Endothelial cell of umbilical vein (primary cell): ENCODE results near the gene PRKAR2B. TPM values are rescaled to one million over a fixed set of nuclear protein-coding genes. Genes with fewer than 3 reads are reported as not detected.

Experiments used
- BruUV-seq: library from RNA; stranded (reverse); fragments of 400-500 nt; replicated peaks from 2 replicates; lab custom pipeline; 2021; lab: Mats Ljungman, UMichigan
- CTCF ChIA-PET: fragments of 300-600, 350-600 bp; sonication (Branson Sonifier 250); formaldehyde crosslinking; loops from one replicate; lab custom pipeline; 2021; ENCODE audit warnings: antibody characterized with exemption, inconsistent platforms; lab: Charles Lee
- POLR2A ChIA-PET: fragments of 300-600, 350-600 bp; sonication (Branson Sonifier 250); formaldehyde crosslinking; loops from one replicate; lab custom pipeline; 2021; ENCODE audit warnings: antibody characterized with exemption, inconsistent platforms; lab: Charles Lee
- DNase-seq: peaks from one replicate; pipeline ENCODE4 v3.0.0-alpha.2; 2011; ENCODE audit warnings: low read depth, low spot score
- FAIRE-seq: peaks from 2 replicates; lab custom pipeline; 2011; peaks lifted over from hg19 to GRCh38; lab: Jason Lieb, UNC
- H2AFZ ChIP-seq: 2 replicates; pipeline ENCODE4 v1.6.0; 2012; ENCODE audit warnings: low read depth, low read length, control low read depth, inconsistent platforms
- H3K27ac ChIP-seq: 2 replicates; pipeline ENCODE4 v1.5.1; 2011; ENCODE audit warnings: low read depth, mild to moderate bottlenecking, control low read depth, low read length, moderate library complexity; ENCODE audit not compliant: insufficient read depth
- H3K27me3 ChIP-seq, 2 experiments: 2 replicates each; pipeline versions ENCODE4 v1.6.0 to v1.6.1; 2011; ENCODE audit warnings: low read length in 2 of 2, mixed read lengths in 1 of 2; ENCODE audit not compliant: control insufficient read depth in 2 of 2, insufficient read depth in 2 of 2
- H3K36me3 ChIP-seq, 2 experiments: 2 replicates in 1 of 2; 3 replicates in 1 of 2; pipeline ENCODE4 v1.5.1; 2011; ENCODE audit warnings: low read length in 2 of 2, mild to moderate bottlenecking in 1 of 2, moderate library complexity in 1 of 2; ENCODE audit not compliant: control insufficient read depth in 2 of 2, insufficient read depth in 2 of 2; ENCODE audit errors: extremely low read depth in 1 of 2
- H3K4me1 ChIP-seq: 3 replicates; pipeline ENCODE4 v1.5.1; 2011; ENCODE audit warnings: mild to moderate bottlenecking, low read length; ENCODE audit not compliant: control insufficient read depth, insufficient read depth; ENCODE audit errors: extremely low read depth
- H3K4me2 ChIP-seq: 2 replicates; pipeline ENCODE4 v1.6.1; 2011; ENCODE audit warnings: low read length, control low read depth, mixed read lengths; ENCODE audit not compliant: insufficient read depth
- H3K4me3 ChIP-seq, 3 experiments: fragments of 200-600 bp in 1 of 3; sonication (generic), shearing (Covaris generic) in 1 of 3; replicated peaks in 1 of 3; 2 replicates each; pipeline ENCODE4 v1.5.1; 2011 to 2016; ENCODE audit warnings: control low read depth in 3 of 3, low read length in 3 of 3, mild to moderate bottlenecking in 2 of 3, inconsistent platforms in 1 of 3, low read depth in 1 of 3, moderate library complexity in 1 of 3; ENCODE audit not compliant: insufficient read depth in 1 of 3
- H3K79me2 ChIP-seq: 2 replicates; pipeline ENCODE4 v1.6.0; 2012; ENCODE audit warnings: low read length, inconsistent platforms; ENCODE audit not compliant: control insufficient read depth, insufficient read depth
- H3K9ac ChIP-seq: replicated peaks from 2 replicates; pipeline ENCODE3; 2011; ENCODE audit warnings: low read length, control low read depth; ENCODE audit not compliant: insufficient read depth; ENCODE audit errors: extremely low read depth
- H3K9me1 ChIP-seq: replicated peaks from 3 replicates; pipeline ENCODE4 v1.6.0; 2011; ENCODE audit warnings: mild to moderate bottlenecking, low read length; ENCODE audit not compliant: control insufficient read depth, insufficient read depth; ENCODE audit errors: extremely low read depth
- H3K9me3 ChIP-seq: replicated peaks from 2 replicates; pipeline ENCODE4 v1.5.1; 2012; ENCODE audit warnings: low read length, inconsistent platforms; ENCODE audit not compliant: control insufficient read depth, insufficient read depth
- H4K20me1 ChIP-seq: replicated peaks from 2 replicates; pipeline ENCODE3; 2011; ENCODE audit warnings: mild to moderate bottlenecking, low read length; ENCODE audit not compliant: control insufficient read depth, insufficient read depth; ENCODE audit errors: extremely low read depth
- EZH2 ChIP-seq: IDR thresholded peaks from 2 replicates; pipeline ENCODE4 v1.6.1; 2012; ENCODE audit warnings: borderline replicate concordance, low read depth, mild to moderate bottlenecking, moderate library complexity, low read length, inconsistent platforms; ENCODE audit not compliant: severe bottlenecking
- FOS ChIP-seq: IDR thresholded peaks from 2 replicates; pipeline ENCODE4 v1.6.1; 2011; ENCODE audit warnings: mild to moderate bottlenecking, low read length, moderate library complexity, borderline replicate concordance; ENCODE audit not compliant: insufficient read depth
- GATA2 ChIP-seq: IDR thresholded peaks from 2 replicates; pipeline ENCODE4 v1.7.0; 2011; ENCODE audit warnings: low read depth, mild to moderate bottlenecking, moderate library complexity, mixed read lengths, low read length; ENCODE audit not compliant: insufficient read length, insufficient read depth
- JUN ChIP-seq: IDR thresholded peaks from 2 replicates; pipeline ENCODE4 v1.6.1; 2011; ENCODE audit warnings: borderline replicate concordance, low read depth; ENCODE audit not compliant: insufficient read length, insufficient read depth
- MYC ChIP-seq: IDR thresholded peaks from one replicate; pipeline ENCODE4 v1.6.1; 2011; ENCODE audit warnings: mild to moderate bottlenecking, low read depth, low read length
- POLR2A ChIP-seq: IDR thresholded peaks from 2 replicates; pipeline ENCODE4 v1.6.1; 2012; ENCODE audit warnings: low read depth, mild to moderate bottlenecking, control low read depth, low read length
- POLR2AphosphoS5 ChIP-seq: IDR thresholded peaks from 2 replicates; pipeline ENCODE4 v1.6.1; 2012; ENCODE audit warnings: low read depth, mild to moderate bottlenecking, control low read depth, low read length, moderate library complexity; ENCODE audit not compliant: insufficient read depth
- dilution Hi-C: fragments of 300-500 bp; cut with MboI; formaldehyde crosslinking; loops from one replicate; pipeline ENCODE4 v1.15.0; 2019; ENCODE audit warnings: low sequenced_read_pairs; ENCODE audit not compliant: extremely low pct_ligation_motif_present
- intact Hi-C: fragments of 100-400 bp; cut with micrococcal nuclease; formaldehyde crosslinking; loops from one replicate; pipeline ENCODE4 v1.10.0; 2022
- polyA plus RNA-seq, 4 experiments: library from polyadenylated mRNA; depleted of rRNA in 3 of 4; stranded (reverse) in 3 of 4; unstranded in 1 of 4; fragments of >200 nt; gene quantifications; 2 replicates each; pipeline versions ENCODE4 v1.2.1 to v1.2.3, GENCODE V29; 2011 to 2012; ENCODE audit warnings: missing spikeins in 1 of 4
- total RNA-seq: library from RNA; stranded (reverse); gene quantifications from 2 replicates; pipeline ENCODE4 v1.2.3, GENCODE V29; 2021
- TF ChIP-seq, protein P1 (sequence below), 2 donors: IDR thresholded peaks; 1 replicate in 1 of 2; 2 replicates in 1 of 2; pipeline ENCODE4 v1.5.1; 2011; ENCODE audit warnings: low read length in 2 of 2, mild to moderate bottlenecking in 2 of 2, moderate library complexity in 2 of 2, control low read depth in 1 of 2, inconsistent platforms in 1 of 2, low read depth in 1 of 2; ENCODE audit not compliant: insufficient read depth in 1 of 2; ENCODE audit errors: extremely low read depth in 1 of 2
- TF ChIP-seq, protein P2 (sequence below): IDR thresholded peaks from 2 replicates; pipeline ENCODE4 v1.6.1; 2011; ENCODE audit not compliant: insufficient read depth, insufficient read length

PRKAR2B gene
- total and polyA plus RNA-seq, 2 donors (not counting 3 experiments of a cell fraction or from before 2014, with no cell fraction given) = 10.7 to 39.8 TPM

DNA sequence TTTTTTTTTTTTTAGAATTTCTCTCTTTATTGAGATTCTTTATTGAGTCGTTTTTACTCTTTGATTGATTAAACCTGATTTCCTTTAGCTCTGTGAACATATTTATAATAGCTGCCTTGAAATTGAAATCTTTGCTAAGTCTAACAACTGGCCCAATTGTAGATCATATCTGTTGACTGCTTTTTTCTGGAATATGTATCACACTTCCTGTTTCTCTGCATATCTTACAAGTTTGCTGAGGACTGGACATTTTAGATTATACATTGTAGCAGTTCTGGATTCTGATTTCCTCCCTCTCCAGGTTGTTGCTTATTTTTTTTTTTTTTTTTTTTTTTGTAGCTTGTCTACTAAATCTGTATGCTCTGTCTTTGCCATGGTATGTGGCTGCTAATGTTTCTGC, 56.3 kb downstream of the PRKAR2B start:
- TF ChIP-seq JUN = peak; percentile 41
- TF ChIP-seq MYC = no peak
- peak; percentile 29 for TF ChIP-seq FOS
- peak; percentile 66 for TF ChIP-seq GATA2
- dilution Hi-C loops (no loop called here), intact Hi-C loops (loop anchor here (2.0 kb wide), 1 partner anchor 22 kb away; no protein-coding TSS in a partner anchor)
- Histone ChIP-seq H3K36me3 (no peaks in the 10 kb centered on the region), H3K9me3 (no peaks in the 10 kb centered on the region), H3K4me2 (peak overlapping the region; percentile 26), H3K9me1 (no peaks in the 10 kb centered on the region), H3K27ac (peak overlapping the region; percentile 50), H3K27me3 (no peaks in the 10 kb centered on the region), H4K20me1 (no peaks in the 10 kb centered on the region), H3K79me2 (peaks cover 29% of the 10 kb centered on the region), H3K4me3 (no peak overlapping the region), H2AFZ (no peak overlapping the region), H3K9ac (no peak overlapping the region), H3K4me1 (peaks cover 29% of the 10 kb centered on the region)
- DNase-seq (peak; percentile 65), FAIRE-seq (peak; percentile 8)
- POLR2A ChIA-PET = interaction anchor here (0.6 kb wide), 1 partner anchor 362 kb away, joined by 3 read pairs; no protein-coding TSS in a partner anchor
- CTCF ChIA-PET = interaction anchor here (0.6 to 0.8 kb wide), 3 partner anchors 20 to 153 kb away, joined by 3 to 4 read pairs (median 3); no protein-coding TSS in a partner anchor
- no TSS peak for BruUV-seq

DNA sequence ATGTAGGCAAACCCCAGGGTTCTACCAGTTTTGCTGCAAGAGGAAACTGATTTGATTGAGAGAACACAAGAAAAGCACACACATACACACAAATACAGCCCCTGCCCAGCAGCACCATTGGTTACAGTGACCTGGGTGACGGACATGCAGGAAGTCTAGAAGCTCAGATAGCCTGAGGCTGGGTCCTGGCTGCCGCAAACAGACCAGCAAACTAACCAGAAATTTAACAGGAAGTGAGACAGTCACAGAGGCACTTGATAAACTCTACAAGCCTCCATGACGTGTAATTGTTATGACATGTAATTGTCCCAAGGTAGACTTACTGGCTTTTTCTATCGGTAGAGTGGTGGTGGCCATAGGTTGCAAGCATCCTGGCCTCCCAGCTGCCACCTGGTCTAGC, 58.9 kb downstream of the PRKAR2B start:
- peak overlapping the region; percentile 18 for H3K27ac ChIP-seq

More for the DNA sequence above, 58.9 kb downstream of the PRKAR2B start:
- dilution Hi-C loops (no loop called here), intact Hi-C loops (no loop called here)
- DNase-seq (peak; percentile 65), FAIRE-seq (peak; percentile 80)
- H3K9ac ChIP-seq = no peak overlapping the region
- H3K4me1 ChIP-seq = peaks cover 29% of the 10 kb centered on the region
- H2AFZ ChIP-seq = peak overlapping the region; percentile 4
- peak overlapping the region; percentile 63 for H3K4me2 ChIP-seq
- no peak overlapping the region for H3K4me3 ChIP-seq
- peaks cover 31% of the 10 kb centered on the region for H3K79me2 ChIP-seq
- no peaks in the 10 kb centered on the region for H3K36me3 ChIP-seq
- H4K20me1 ChIP-seq = no peaks in the 10 kb centered on the region
- TF ChIP-seq POLR2AphosphoS5 = no peak
- peak; percentile 15 for TF ChIP-seq JUN
- no peak for TF ChIP-seq POLR2A
- TF ChIP-seq, protein P1, sequence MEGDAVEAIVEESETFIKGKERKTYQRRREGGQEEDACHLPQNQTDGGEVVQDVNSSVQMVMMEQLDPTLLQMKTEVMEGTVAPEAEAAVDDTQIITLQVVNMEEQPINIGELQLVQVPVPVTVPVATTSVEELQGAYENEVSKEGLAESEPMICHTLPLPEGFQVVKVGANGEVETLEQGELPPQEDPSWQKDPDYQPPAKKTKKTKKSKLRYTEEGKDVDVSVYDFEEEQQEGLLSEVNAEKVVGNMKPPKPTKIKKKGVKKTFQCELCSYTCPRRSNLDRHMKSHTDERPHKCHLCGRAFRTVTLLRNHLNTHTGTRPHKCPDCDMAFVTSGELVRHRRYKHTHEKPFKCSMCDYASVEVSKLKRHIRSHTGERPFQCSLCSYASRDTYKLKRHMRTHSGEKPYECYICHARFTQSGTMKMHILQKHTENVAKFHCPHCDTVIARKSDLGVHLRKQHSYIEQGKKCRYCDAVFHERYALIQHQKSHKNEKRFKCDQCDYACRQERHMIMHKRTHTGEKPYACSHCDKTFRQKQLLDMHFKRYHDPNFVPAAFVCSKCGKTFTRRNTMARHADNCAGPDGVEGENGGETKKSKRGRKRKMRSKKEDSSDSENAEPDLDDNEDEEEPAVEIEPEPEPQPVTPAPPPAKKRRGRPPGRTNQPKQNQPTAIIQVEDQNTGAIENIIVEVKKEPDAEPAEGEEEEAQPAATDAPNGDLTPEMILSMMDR (IDR thresholded peaks at IDR 0.05; ENCODE audit: extremely low read depth in 1 of 2, insufficient read depth in 1 of 2, low read depth in 1 of 2, low read length in 2 of 2) = no peak
- TF ChIP-seq FOS = peak; percentile 22
- TF ChIP-seq GATA2 = peak; percentile 35
- TF ChIP-seq EZH2 = no peak
- TF ChIP-seq, protein P2, sequence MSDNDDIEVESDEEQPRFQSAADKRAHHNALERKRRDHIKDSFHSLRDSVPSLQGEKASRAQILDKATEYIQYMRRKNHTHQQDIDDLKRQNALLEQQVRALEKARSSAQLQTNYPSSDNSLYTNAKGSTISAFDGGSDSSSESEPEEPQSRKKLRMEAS = no peak
- TF ChIP-seq MYC = no peak
- H3K9me1 ChIP-seq = no peaks in the 10 kb centered on the region
- no TSS peak for BruUV-seq
- no peaks in the 10 kb centered on the region for H3K9me3 ChIP-seq
- ChIA-PET CTCF (interaction anchor here (1.0 to 2.8 kb wide), 7 partner anchors 13 to 156 kb away, joined by 3 to 12 read pairs (median 5); no protein-coding TSS in a partner anchor), POLR2A (no interaction called here)
- H3K27me3 ChIP-seq = no peaks in the 10 kb centered on the region
